GM23248 (cell line): ENCODE data around the gene FARP1.
"Not testable (repeated sequence)": the region's sequence is repeated elsewhere in the genome, so short reads cannot be mapped to it uniquely, and the experiment has no call there.

Source experiments
- EZH2 ChIP-seq: fragments of 200-600 bp; sonication (generic); IDR thresholded peaks from 2 replicates; pipeline ENCODE4 v1.6.1; 2018; ENCODE audit warnings: antibody characterized with exemption, mild to moderate bottlenecking; ENCODE audit not compliant: insufficient read depth, poor library complexity, severe bottlenecking
- EZH2phosphoT487 ChIP-seq: fragments of 200-600 bp; sonication (generic); IDR thresholded peaks from 2 replicates; pipeline ENCODE4 v1.6.1; 2018; ENCODE audit warnings: antibody characterized with exemption, moderate library complexity, mild to moderate bottlenecking, low read depth; ENCODE audit not compliant: insufficient read depth

- not testable (repeated sequence) for TF ChIP-seq EZH2, EZH2phosphoT487
These were observed 128.8 kb downstream of the FARP1 start for GRCh38 chr13:98271646-98272045.
